HuH-7.5 (cell line): ENCODE results near the gene TRIM17.

Experiments used
- DNase-seq: peaks from one replicate; pipeline ENCODE4 v3.0.0; 2011; ENCODE audit warnings: low spot score

The TRIM17 gene

GRCh38 chr1:228400692-228401454 lies 15.8 kb downstream of the TRIM17 start:
- DNase-seq, result no peak

- no peak for DNase-seq
Observed at GRCh38 chr1:228400237-228400651, 16.4 kb downstream of the TRIM17 start.

- DNase-seq, result no peak
Observed at GRCh38 chr1:228399531-228400236, 17.0 kb downstream of the TRIM17 start.

- DNase-seq, result no peak
Observed at GRCh38 chr1:228398741-228399461, 17.8 kb downstream of the TRIM17 start.

- DNase-seq, result no peak
Observed at GRCh38 chr1:228397966-228398365, 18.7 kb downstream of the TRIM17 start.

GRCh38 chr1:228396770-228397662 lies 19.6 kb downstream of the TRIM17 start:
- DNase-seq, result no peak

- DNase-seq, result no peak
Observed at GRCh38 chr1:228394571-228395394, 21.9 kb downstream of the TRIM17 start.

- DNase-seq, result no peak
Observed at GRCh38 chr1:228393811-228394570, 22.7 kb downstream of the TRIM17 start.

- DNase-seq, result no peak
Observed at GRCh38 chr1:228393268-228393701, 23.4 kb downstream of the TRIM17 start.

GRCh38 chr1:228392111-228392936 lies 24.3 kb downstream of the TRIM17 start:
- DNase-seq, result no peak

- no peak for DNase-seq
Observed at GRCh38 chr1:228391411-228392020, 25.1 kb downstream of the TRIM17 start.

- no peak for DNase-seq
Observed at GRCh38 chr1:228390649-228391048, 26.0 kb downstream of the TRIM17 start.

GRCh38 chr1:228387321-228387720 lies 29.3 kb downstream of the TRIM17 start:
- DNase-seq, result no peak

- no peak for DNase-seq
Observed at GRCh38 chr1:228385232-228385631, 31.4 kb downstream of the TRIM17 start.

- no peak for DNase-seq
Observed at GRCh38 chr1:228383773-228384172, 32.9 kb downstream of the TRIM17 start.

- no peak for DNase-seq
Observed at GRCh38 chr1:228381356-228381755, 35.3 kb downstream of the TRIM17 start.

GRCh38 chr1:228379666-228380065 lies 37.0 kb downstream of the TRIM17 start:
- no peak for DNase-seq

- DNase-seq, result no peak
Observed at GRCh38 chr1:228378873-228379460, 37.7 kb downstream of the TRIM17 start.
